ENCODE results near the gene QARS1. TPM values are rescaled to one million over a fixed set of nuclear protein-coding genes. Genes with fewer than 3 reads are reported as not detected.
A peak's percentile ranks its signal among the peaks of the same experiment; 100 is the strongest.

Gene QARS1
- total RNA-seq, 1 donor from 2014 or later, result 393 TPM

- H3K27me3 ChIP-seq (ENCODE audit: control insufficient read depth in 3 of 3, insufficient read depth in 3 of 3, low read length in 3 of 3), result no peaks in the 10 kb centered on the region
- peak overlapping the region; percentile 70 for H3K27ac ChIP-seq (ENCODE audit: low read depth, low read length)
- peaks cover 60 to 63% (median 62%) of the 10 kb centered on the region in 3 donors for H3K36me3 ChIP-seq (ENCODE audit: control insufficient read depth in 3 of 3, insufficient read depth in 3 of 3, low read length in 3 of 3)
- H3K4me1 ChIP-seq (ENCODE audit: control insufficient read depth in 3 of 3, insufficient read depth in 3 of 3, low read length in 3 of 3), result peaks cover 18 to 32% (median 24%) of the 10 kb centered on the region in 3 donors
- H3K9me3 ChIP-seq (ENCODE audit: control insufficient read depth in 3 of 3, low read length in 3 of 3), result no peaks in the 10 kb centered on the region
- H3K9ac ChIP-seq (ENCODE audit: low read depth in 1 of 3, low read length in 3 of 3), result peak overlapping the region; percentile 76 to 99 (median 94)
- peak overlapping the region; percentile 82 to 99 (median 85) for H3K4me3 ChIP-seq (ENCODE audit: low read length in 3 of 3)
These were observed 518 bp downstream of the QARS1 start for GRCh38 chr3:49104052-49104426.

DNA sequence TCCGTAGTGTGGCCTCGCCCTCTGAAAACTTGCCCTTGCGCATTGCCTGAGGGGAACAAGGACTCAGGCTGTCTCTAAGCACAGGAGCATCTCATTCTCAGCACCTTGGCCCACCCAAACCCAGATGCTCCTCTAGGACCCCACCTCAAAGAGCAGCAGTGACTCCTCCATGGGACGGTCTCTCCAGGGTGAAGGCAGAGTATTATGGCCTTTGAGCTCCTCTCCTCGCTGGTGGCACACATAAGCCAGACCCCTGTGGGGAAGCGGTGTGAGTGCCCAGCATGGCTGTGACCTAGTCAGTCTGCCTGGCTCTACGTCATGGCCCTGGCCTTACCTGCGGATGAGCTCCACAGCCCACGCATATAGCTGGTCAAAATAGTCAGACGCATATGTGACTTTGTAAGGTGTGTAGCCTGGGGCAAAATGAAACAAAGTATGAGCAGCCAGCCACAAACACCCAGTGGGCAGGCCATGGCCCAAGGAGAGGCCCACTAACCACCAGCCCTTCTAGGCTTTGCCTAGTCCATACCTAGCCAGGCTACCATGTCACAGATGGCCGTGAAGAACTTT is 4.4 kb downstream of the QARS1 start:
- no peak overlapping the region for H3K4me3 ChIP-seq (ENCODE audit: low read length in 3 of 3)
- H3K36me3 ChIP-seq (ENCODE audit: control insufficient read depth in 3 of 3, insufficient read depth in 3 of 3, low read length in 3 of 3), result peaks cover 58 to 68% (median 61%) of the 10 kb centered on the region in 3 donors
- H3K27me3 ChIP-seq (ENCODE audit: control insufficient read depth in 3 of 3, insufficient read depth in 3 of 3, low read length in 3 of 3), result no peaks in the 10 kb centered on the region

DNA sequence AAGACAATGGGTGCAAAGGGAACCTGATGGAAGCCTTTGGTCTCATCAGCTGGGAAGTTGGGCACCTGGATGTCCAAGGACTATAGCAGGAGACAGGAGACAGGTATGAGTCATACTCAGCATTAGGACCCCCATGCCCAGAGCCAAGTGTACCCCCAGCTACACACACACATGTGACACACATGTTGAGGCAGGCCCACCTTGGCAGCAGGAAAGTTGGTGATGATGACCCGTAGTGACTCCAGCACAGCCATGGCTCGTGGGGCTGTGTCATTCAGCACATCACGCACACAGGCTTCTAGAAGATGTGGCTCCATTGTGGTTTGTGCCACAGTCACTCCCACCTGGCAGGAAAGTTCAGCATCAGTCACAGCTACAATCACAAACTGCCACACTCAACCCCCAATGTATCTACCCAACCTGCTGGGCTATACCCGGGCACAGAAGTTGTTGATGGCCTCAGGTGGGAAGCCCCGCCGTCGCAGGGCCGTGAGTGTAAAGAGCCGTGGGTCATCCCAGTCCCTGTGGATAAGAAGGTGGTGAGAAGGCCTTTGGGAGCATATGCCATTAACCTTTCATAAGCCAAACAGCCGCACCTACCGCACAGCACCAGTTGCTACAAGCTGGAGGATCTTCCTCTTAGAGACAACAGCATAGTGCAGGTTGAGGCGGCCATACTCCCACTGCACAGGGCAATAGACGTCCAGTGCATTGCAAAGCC is 5.5 kb downstream of the QARS1 start:
- Histone ChIP-seq H3K27ac (ENCODE audit: low read depth, low read length) (no peak overlapping the region), H3K4me1 (ENCODE audit: control insufficient read depth in 3 of 3, insufficient read depth in 3 of 3, low read length in 3 of 3) (peaks cover 17 to 21% (median 19%) of the 10 kb centered on the region in 3 donors), H3K27me3 (ENCODE audit: control insufficient read depth in 3 of 3, insufficient read depth in 3 of 3, low read length in 3 of 3) (no peaks in the 10 kb centered on the region), H3K36me3 (ENCODE audit: control insufficient read depth in 3 of 3, insufficient read depth in 3 of 3, low read length in 3 of 3) (peaks cover 58 to 66% (median 61%) of the 10 kb centered on the region in 3 donors), H3K4me3 (ENCODE audit: low read length in 3 of 3) (no peak overlapping the region), H3K9ac (ENCODE audit: low read depth in 1 of 3, low read length in 3 of 3) (no peak overlapping the region), H3K9me3 (ENCODE audit: control insufficient read depth in 3 of 3, low read length in 3 of 3) (no peaks in the 10 kb centered on the region)

More for the DNA sequence above, 4.4 kb downstream of the QARS1 start:
- H3K9ac ChIP-seq (ENCODE audit: low read depth in 1 of 3, low read length in 3 of 3), result peak overlapping the region in 1 of 3 donors; percentile 16
- H3K27ac ChIP-seq (ENCODE audit: low read depth, low read length), result no peak overlapping the region
- H3K9me3 ChIP-seq (ENCODE audit: control insufficient read depth in 3 of 3, low read length in 3 of 3), result no peaks in the 10 kb centered on the region
- H3K4me1 ChIP-seq (ENCODE audit: control insufficient read depth in 3 of 3, insufficient read depth in 3 of 3, low read length in 3 of 3), result peaks cover 16 to 20% (median 17%) of the 10 kb centered on the region in 3 donors

- Histone ChIP-seq H3K36me3 (ENCODE audit: control insufficient read depth in 3 of 3, insufficient read depth in 3 of 3, low read length in 3 of 3) (peaks cover 58 to 62% (median 59%) of the 10 kb centered on the region in 3 donors), H3K4me3 (ENCODE audit: low read length in 3 of 3) (no peak overlapping the region), H3K9me3 (ENCODE audit: control insufficient read depth in 3 of 3, low read length in 3 of 3) (no peaks in the 10 kb centered on the region), H3K27ac (ENCODE audit: low read depth, low read length) (no peak overlapping the region), H3K9ac (ENCODE audit: low read depth in 1 of 3, low read length in 3 of 3) (peak overlapping the region in 1 of 3 donors; percentile 25), H3K4me1 (ENCODE audit: control insufficient read depth in 3 of 3, insufficient read depth in 3 of 3, low read length in 3 of 3) (peaks cover 11 to 14% (median 12%) of the 10 kb centered on the region in 3 donors), H3K27me3 (ENCODE audit: control insufficient read depth in 3 of 3, insufficient read depth in 3 of 3, low read length in 3 of 3) (no peaks in the 10 kb centered on the region)
These were observed 6.1 kb downstream of the QARS1 start for GRCh38 chr3:49098429-49098828.

GRCh38 chr3:49093853-49094767 is 10.4 kb downstream of the QARS1 start, which contains the start of gene QRICH1:
QRICH1 (minus strand) TSS chr3:49094071; CDS start chr3:49077017, 17,054 bp downstream.
- Histone ChIP-seq H3K9ac (ENCODE audit: low read depth in 1 of 3, low read length in 3 of 3) (peak within 1 kb of the TSS; percentile 79 to 95 (median 88)), H3K9me3 (ENCODE audit: control insufficient read depth in 3 of 3, low read length in 3 of 3) (no peaks in the 10 kb centered on the region), H3K4me1 (ENCODE audit: control insufficient read depth in 3 of 3, insufficient read depth in 3 of 3, low read length in 3 of 3) (peaks cover 26 to 35% (median 28%) of the 10 kb centered on the region in 3 donors), H3K27ac (ENCODE audit: low read depth, low read length) (peak within 1 kb of the TSS; percentile 93), H3K36me3 (ENCODE audit: control insufficient read depth in 3 of 3, insufficient read depth in 3 of 3, low read length in 3 of 3) (peaks cover 19 to 24% (median 21%) of the 10 kb centered on the region in 3 donors), H3K4me3 (ENCODE audit: low read length in 3 of 3) (peak within 1 kb of the TSS; percentile 88 to 96 (median 88)), H3K27me3 (ENCODE audit: control insufficient read depth in 3 of 3, insufficient read depth in 3 of 3, low read length in 3 of 3) (no peaks in the 10 kb centered on the region)

DNA sequence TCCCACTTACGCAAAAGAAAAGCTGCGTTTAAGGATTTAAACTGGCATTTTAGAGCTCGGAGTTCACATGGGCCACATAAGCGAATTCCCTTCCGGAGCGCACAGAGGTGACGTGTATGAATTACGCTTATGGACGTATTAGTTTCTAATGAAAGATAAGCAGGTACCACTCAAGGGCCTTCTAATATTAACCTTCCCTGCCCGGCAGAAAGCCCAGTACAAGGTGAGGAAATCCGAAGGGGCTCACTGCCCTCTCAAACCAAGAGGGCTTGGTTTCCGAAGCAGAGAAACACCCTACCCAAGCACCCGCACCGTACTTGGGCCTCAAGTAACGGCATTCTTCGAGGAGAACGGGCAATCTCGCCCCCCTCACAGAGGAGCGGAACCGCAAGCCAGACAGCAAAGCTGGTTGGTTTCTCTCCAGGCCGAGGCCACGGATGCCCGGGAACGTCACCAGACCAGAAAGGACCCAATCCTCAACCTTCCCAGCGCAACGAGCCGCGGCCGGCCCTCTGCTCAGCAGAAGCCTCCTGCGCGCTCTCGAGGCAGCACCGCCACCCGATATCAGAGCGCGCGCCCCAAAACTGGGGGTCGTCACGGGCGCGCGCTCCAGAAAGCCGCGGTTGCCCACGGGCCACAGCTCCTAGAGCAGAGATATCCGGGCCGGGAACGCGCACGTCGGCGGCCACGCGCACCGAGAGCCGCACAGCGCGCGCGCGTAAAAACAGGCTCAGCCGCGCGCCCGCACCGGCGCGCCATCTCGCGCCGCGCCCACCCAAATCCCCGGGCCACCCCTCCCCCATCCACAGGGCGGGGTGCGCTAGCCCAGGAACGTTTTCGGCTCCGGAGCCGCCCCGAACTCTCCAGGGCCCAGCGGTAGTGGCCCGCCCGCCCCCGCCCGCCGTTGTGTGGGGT is 11.4 kb downstream of the QARS1 start:
- Histone ChIP-seq H3K27me3 (ENCODE audit: control insufficient read depth in 3 of 3, insufficient read depth in 3 of 3, low read length in 3 of 3) (no peaks in the 10 kb centered on the region), H3K27ac (ENCODE audit: low read depth, low read length) (peak overlapping the region; percentile 93), H3K4me3 (ENCODE audit: low read length in 3 of 3) (peak overlapping the region; percentile 88 to 96 (median 88)), H3K4me1 (ENCODE audit: control insufficient read depth in 3 of 3, insufficient read depth in 3 of 3, low read length in 3 of 3) (peaks cover 26 to 35% (median 26%) of the 10 kb centered on the region in 3 donors), H3K9me3 (ENCODE audit: control insufficient read depth in 3 of 3, low read length in 3 of 3) (no peaks in the 10 kb centered on the region), H3K9ac (ENCODE audit: low read depth in 1 of 3, low read length in 3 of 3) (peak overlapping the region; percentile 79 to 95 (median 88)), H3K36me3 (ENCODE audit: control insufficient read depth in 3 of 3, insufficient read depth in 3 of 3, low read length in 3 of 3) (peaks cover 10 to 15% (median 12%) of the 10 kb centered on the region in 3 donors)

DNA sequence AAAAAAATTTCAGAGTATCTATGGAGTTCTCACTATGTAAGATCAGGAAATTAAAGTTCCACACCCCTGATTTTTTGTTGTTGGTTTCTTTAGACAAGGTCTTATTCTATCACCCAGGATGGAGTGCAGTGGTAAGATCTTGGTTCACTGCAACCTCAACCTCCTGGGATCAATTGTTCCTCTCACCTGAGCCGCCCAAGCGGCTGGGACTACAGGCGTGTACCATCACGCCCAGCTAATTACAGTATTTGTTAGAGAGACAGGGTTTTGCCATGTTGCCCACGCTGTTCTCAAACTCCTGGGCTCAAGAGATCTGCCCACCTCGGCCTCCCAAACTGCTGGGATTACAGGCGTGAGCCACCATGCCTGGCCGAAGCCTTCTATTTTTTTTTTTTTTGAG is 23.1 kb downstream of the QARS1 start:
- Histone ChIP-seq H3K36me3 (ENCODE audit: control insufficient read depth in 3 of 3, insufficient read depth in 3 of 3, low read length in 3 of 3) (peaks cover 4 to 13% (median 5%) of the 10 kb centered on the region in 3 donors), H3K27me3 (ENCODE audit: control insufficient read depth in 3 of 3, insufficient read depth in 3 of 3, low read length in 3 of 3) (no peaks in the 10 kb centered on the region), H3K4me1 (ENCODE audit: control insufficient read depth in 3 of 3, insufficient read depth in 3 of 3, low read length in 3 of 3) (no peaks in the 10 kb centered on the region), H3K9me3 (ENCODE audit: control insufficient read depth in 3 of 3, low read length in 3 of 3) (no peaks in the 10 kb centered on the region), H3K4me3 (ENCODE audit: low read length in 3 of 3) (no peak overlapping the region), H3K27ac (ENCODE audit: low read depth, low read length) (no peak overlapping the region), H3K9ac (ENCODE audit: low read depth in 1 of 3, low read length in 3 of 3) (no peak overlapping the region)

GRCh38 chr3:49079270-49079669 is 25.3 kb downstream of the QARS1 start:
- H3K9me3 ChIP-seq (ENCODE audit: control insufficient read depth in 3 of 3, low read length in 3 of 3), result no peaks in the 10 kb centered on the region
- H3K36me3 ChIP-seq (ENCODE audit: control insufficient read depth in 3 of 3, insufficient read depth in 3 of 3, low read length in 3 of 3), result peaks cover 15 to 28% (median 17%) of the 10 kb centered on the region in 3 donors
- H3K9ac ChIP-seq (ENCODE audit: low read depth in 1 of 3, low read length in 3 of 3), result no peak overlapping the region
- no peaks in the 10 kb centered on the region for H3K4me1 ChIP-seq (ENCODE audit: control insufficient read depth in 3 of 3, insufficient read depth in 3 of 3, low read length in 3 of 3)
- no peaks in the 10 kb centered on the region for H3K27me3 ChIP-seq (ENCODE audit: control insufficient read depth in 3 of 3, insufficient read depth in 3 of 3, low read length in 3 of 3)
- no peak overlapping the region for H3K27ac ChIP-seq (ENCODE audit: low read depth, low read length)
- H3K4me3 ChIP-seq (ENCODE audit: low read length in 3 of 3), result no peak overlapping the region

DNA sequence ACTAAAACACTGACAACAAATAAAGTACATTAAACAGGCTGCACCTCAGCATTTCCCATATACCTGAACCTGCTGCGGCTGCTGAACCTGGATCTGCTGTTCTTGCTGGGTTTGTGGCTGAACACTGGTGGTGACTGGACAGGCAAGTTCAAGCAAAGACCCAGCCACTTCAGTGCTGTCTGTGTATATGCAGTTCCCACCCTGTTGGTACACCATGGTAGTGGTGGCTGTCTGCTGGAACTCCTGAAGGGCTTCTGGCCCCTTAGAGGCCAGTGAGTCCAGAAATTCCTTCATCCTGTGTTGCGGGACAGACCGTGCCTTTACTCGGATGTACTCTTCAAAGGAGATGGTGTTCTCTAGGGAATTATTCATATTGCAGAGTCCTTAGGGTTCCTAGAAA is 27.9 kb downstream of the QARS1 start:
- no peak overlapping the region for H3K4me3 ChIP-seq (ENCODE audit: low read length in 3 of 3)
- H3K9me3 ChIP-seq (ENCODE audit: control insufficient read depth in 3 of 3, low read length in 3 of 3), result no peaks in the 10 kb centered on the region
- no peaks in the 10 kb centered on the region for H3K4me1 ChIP-seq (ENCODE audit: control insufficient read depth in 3 of 3, insufficient read depth in 3 of 3, low read length in 3 of 3)
- no peak overlapping the region for H3K9ac ChIP-seq (ENCODE audit: low read depth in 1 of 3, low read length in 3 of 3)
- no peak overlapping the region for H3K27ac ChIP-seq (ENCODE audit: low read depth, low read length)
- peaks cover 31 to 47% (median 41%) of the 10 kb centered on the region in 3 donors for H3K36me3 ChIP-seq (ENCODE audit: control insufficient read depth in 3 of 3, insufficient read depth in 3 of 3, low read length in 3 of 3)
- H3K27me3 ChIP-seq (ENCODE audit: control insufficient read depth in 3 of 3, insufficient read depth in 3 of 3, low read length in 3 of 3), result no peaks in the 10 kb centered on the region

Data from skeletal muscle tissue (tissue), 4 donors.